Measurements from ENCODE around the gene MCRIP1. TPM values are rescaled to one million over a fixed set of nuclear protein-coding genes. Genes with fewer than 3 reads are reported as not detected.

MCRIP1 gene
- total and polyA plus RNA-seq, 2 of the 13 experiments (the other 11 are each of a cell fraction or from before 2014, with no cell fraction given), result 79.7 to 84.9 TPM

GRCh38 chr17:81821603-81822311 lies 11.3 kb downstream of the MCRIP1 start (continued):
- TF ChIP-seq ARID4A (CRISPR knock-in tag; IDR thresholded peaks at IDR 0.05; ENCODE audit: borderline replicate concordance) (peak; percentile 54; the same call in 1 of the 2 replicates), KLF9 (CRISPR knock-in tag; IDR thresholded peaks at IDR 0.05; ENCODE audit: low read depth) (no peak), TCF7L2 (IDR thresholded peaks at IDR 0.05; ENCODE audit: low read depth, low read length) (no peak), ZBED4 (CRISPR knock-in tag; IDR thresholded peaks at IDR 0.05; ENCODE audit: borderline replicate concordance) (0 out of 2 replicates have a peak, but pooled peaks have one; percentile 40), SNAPC4 (CRISPR knock-in tag; IDR thresholded peaks at IDR 0.05) (no peak), ZSCAN25 (CRISPR knock-in tag; IDR thresholded peaks at IDR 0.05) (peak; percentile 91), HHEX (CRISPR knock-in tag; IDR thresholded peaks at IDR 0.05) (no peak), NBN (conservative IDR thresholded peaks at IDR 0.05) (no peak), HBP1 (CRISPR knock-in tag; IDR thresholded peaks at IDR 0.05; ENCODE audit: low read depth) (no peak), GABPA (IDR thresholded peaks at IDR 0.05; ENCODE audit: low read depth, low read length) (no peak), GABPA (CRISPR knock-in tag; IDR thresholded peaks at IDR 0.05; ENCODE audit: low read depth) (0 out of 2 replicates have a peak, but pooled peaks have one; percentile 32)
